DND-41 (cell line): ENCODE data around the gene ZNF143.

Experiments
- CTCF ChIP-seq: IDR thresholded peaks from 2 replicates; pipeline ENCODE4 v1.5.1; 2012; ENCODE audit warnings: borderline replicate concordance, low read length, moderate library complexity, mild to moderate bottlenecking; ENCODE audit not compliant: poor library complexity, severe bottlenecking; ENCODE audit errors: extremely low read depth
- EZH2 ChIP-seq: IDR thresholded peaks from 3 replicates; pipeline ENCODE4 v1.6.1; 2012; ENCODE audit warnings: borderline replicate concordance, low read depth, mild to moderate bottlenecking, moderate library complexity, low read length, inconsistent platforms; ENCODE audit not compliant: severe bottlenecking

GRCh38 chr11:9566561-9567063 lies 105.8 kb downstream of the ZNF143 start:
- TF ChIP-seq CTCF: no peak
- TF ChIP-seq EZH2: no peak
